Stimulated activated CD4-positive, alpha-beta T cell treated with anti-CD3 and anti-CD28 coated beads, TNF-alpha, amount 100 ng/mL, for 48 hours (primary cell): Measurements from ENCODE around the gene DISP3.

ENCODE experiments used
- DNase-seq, 3 donors: peaks; one replicate each; pipeline ENCODE4 v3.0.0-alpha.2; 2020; ENCODE audit warnings: low read depth in 3 of 3

Gene DISP3

DNA sequence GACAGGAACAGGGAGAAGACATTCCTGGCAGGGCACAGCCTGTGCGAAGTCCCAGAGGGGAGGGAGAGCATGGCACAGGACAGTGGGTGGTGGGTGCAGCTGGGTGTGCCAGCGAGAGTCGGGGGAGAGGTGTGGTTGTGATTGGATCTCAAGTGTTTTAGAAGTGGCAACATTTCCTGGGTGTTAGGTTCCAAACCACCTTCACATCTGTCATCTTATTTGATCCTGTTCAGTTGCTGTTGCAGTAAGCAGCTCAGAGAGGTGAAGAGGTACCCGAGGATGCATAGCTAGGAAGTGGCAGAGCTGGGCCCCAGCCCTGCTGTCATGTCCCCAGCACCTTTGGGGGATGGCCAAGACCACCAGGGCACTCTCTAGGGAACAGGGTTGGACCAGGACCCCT lies 22.0 kb upstream of the DISP3 start:
- no peak for DNase-seq

DNA sequence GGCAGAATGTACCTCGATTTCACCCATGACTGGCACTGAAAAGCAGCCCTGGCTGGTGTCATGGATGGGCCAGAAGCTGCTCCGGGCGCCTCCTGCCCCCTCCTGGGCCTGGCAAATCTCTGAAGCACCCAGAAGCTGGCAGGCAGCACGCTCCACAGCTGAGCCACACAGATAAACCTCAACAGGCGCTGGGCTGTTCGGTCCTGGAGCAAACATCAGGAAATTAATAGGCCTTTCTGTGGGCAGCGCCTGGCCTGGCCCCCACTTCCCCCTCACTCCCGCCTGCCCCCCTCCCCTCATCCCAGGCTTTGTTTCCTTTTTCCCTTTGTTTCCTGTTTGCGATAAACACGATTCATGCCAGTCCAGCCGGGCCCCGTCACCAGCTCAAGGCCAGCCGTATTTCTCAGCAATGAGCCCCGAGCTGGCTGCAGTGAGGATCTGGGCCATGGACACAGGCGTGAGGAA lies 20.1 kb upstream of the DISP3 start:
- no peak for DNase-seq

DNA sequence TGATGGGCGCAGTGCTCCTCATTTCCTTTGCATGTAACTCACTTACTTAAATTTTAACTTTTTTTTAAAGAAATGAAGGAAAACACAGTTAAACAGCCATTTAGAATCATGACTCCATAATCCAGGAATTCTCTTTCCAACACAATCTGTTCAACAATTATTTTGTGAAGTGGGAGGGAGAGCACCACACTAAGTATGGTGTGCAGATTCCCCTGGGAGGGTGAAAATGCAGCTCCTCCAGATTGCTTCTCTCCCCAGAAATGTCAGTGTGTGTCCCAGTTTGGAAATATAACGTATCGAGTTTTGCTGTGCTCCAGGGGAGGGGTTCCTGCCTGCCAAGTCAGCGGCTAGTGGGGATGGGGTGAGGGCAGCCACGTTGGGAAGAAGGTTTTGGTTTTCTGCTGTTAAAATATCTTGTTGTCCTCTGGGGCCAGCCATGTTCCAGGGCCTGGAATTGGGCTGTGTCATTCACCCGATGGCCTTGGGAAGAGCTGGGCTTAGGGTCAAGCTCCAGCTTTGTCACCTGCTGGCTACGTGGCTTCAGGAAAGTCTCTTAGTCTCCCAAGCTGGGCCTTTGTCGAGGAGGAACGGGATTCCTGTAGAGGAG lies 17.3 kb upstream of the DISP3 start:
- DNase-seq, result no peak

DNA sequence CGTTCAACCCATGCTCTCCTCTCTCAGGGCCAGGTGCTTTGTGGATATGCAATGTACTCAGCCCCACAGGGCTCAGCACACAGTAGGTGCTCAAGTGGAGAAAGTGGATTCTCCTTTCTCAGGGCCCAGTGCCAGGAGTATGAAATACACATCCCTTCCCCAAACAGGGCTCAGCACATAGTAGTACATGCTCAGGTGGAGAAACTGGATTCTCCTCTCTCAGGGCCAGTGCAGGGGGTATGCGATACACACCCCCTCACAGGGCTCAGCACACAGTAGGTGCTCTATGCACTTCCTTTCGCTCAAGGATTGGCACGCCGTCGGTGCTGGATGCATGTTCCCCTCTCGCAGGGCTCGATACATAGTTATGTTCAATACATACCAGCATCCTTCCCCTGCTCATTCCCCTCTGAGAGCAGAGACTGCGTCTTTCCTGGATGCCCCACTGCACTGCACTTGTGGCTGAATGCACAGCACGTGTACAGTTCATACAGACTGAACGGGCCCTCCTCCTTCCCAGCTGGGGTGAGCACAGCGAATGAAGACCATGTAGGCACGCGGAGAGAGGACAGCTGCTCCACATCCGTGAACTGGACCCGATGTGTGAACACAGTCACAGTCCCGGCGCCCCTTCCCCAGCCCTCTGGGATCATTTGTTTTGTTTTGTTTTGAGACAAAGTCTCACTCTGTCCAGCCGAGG lies 16.6 kb upstream of the DISP3 start:
- no peak for DNase-seq

DNA sequence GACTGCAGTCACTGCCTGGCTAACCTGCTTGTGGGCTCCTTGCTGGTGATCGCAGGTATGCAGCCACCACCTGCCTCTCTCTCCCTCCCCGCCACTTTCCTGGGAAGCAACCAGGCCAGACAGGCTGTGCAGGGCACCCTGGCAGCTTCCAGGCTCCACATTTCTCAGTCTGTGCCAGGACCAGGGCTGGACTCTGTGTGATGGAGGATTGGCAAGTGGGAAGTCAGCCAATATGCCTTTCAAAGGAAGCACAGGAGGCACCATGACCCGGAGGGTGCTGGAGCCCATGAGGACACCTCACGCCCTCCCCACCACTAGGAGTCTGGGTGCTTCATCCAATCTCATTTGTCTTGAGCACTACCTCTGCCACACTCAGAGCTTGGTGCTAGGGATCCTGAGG lies 15.8 kb upstream of the DISP3 start:
- DNase-seq, result no peak

DNA sequence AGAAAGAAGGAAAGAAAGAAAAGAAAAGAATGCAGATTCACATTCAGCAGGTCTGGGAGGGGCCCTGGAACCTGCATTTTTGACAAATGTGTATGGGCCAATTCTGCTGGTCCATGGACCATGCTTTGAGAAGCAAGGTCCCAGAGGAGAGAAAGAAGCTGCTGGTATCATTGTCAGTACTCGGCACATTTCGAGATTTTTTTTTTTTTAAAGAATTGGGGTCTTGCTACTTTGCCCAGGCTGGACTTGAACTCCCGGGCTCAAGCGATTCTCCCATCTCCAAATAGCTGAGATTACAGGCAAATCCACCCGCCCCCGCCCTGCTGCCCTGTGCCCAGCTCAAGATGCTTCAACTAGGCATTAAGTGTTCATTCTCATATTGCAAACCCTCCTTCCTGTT lies 13.6 kb upstream of the DISP3 start:
- DNase-seq, result no peak

DNA sequence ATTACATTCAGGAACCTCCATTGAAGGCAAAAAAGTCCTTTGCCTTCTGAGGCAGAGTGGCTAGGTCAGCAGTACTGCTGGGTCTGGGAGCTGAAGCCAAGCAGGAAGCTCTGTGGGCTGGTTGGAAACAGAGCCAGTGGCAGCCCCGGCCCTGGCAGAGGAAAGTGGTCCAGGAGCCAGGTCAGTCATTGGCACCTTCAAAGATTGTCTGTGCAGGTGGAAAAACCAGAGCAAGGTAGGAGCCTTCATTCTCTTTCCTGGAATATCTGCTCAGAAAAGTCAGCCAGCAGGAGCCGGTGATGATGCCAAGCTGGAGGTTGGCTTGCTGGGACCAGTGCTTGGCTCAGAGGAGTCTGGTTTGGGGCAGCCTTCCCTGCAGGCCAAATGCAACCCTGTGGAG lies 12.5 kb upstream of the DISP3 start:
- no peak for DNase-seq

DNA sequence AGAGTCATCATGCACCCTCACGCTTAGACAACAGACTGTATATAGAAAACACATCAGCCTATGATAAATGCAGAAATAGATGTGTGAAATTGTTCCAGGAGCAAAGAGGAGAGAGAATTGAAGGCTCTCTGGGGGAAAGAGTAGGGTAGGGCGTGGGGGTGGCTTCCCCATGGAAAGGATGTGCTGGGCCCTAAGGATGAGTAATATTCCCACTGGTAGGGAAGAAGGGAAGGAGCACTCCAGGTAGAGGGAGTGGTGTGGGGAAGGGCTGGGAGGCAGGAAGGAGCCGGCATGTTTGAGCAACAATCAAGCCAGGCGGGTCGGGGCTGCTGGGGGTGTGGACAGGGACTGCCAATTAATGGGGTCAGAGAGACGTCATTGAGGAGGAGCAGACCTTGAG lies 10.1 kb upstream of the DISP3 start:
- no peak for DNase-seq

DNA sequence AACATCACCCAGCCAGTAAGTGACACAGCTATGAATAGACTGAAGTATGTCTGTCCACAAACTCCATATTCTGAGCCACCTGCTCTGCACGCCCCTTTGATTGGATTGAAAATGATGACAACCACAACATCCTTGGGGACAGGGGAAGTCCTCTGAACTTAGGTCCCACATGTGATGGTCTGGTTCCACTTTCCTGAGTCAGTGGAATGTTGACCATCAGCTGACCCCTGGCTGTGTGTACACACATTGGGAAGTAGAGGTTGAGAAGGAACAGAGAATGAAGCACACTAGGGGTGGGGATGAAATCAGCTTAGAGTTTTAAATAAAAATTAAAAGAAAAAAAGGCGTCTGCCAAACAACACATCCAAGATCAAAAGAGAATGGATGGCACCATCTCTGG lies 8.0 kb upstream of the DISP3 start:
- DNase-seq, result no peak

DNA sequence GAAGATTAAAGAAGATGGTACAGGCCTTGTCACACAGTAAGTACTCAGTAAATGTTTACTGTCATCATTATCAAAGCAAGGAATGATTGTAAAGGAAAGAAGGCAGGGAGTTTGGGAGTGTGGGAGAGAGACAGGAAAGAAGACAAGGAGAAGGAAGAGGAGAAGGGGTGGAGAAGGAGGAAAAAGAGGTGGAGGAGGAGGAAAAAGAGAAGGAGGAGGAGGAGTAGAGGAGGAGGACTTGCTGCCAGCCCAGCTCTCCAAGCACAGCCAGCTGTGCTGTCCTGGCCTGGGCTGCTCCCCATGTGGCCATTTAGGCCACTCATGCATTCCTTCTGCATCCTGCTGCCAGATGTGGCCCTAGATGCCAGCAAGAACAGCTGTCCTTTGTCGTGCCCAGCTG lies 7.5 kb upstream of the DISP3 start:
- no peak for DNase-seq

DNA sequence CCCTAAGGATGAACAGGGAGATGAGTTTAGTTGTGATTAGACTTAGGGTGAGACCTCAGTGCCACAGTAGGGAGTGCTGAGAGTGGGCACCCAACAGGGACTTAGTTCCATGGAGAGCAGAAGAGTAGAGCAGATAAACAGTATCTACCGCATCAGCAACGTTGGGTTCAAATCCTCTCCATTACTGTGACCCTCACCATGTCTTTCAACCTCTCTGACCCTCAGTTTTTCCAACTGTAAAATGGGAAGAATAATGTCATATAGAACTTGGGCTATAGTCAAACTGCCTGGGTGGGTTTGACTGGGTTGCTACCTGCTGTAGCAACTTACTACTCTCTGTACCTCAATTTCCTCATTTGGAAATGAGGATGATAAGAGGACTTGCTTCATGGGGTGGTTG lies 6.7 kb upstream of the DISP3 start:
- DNase-seq, result no peak

DNA sequence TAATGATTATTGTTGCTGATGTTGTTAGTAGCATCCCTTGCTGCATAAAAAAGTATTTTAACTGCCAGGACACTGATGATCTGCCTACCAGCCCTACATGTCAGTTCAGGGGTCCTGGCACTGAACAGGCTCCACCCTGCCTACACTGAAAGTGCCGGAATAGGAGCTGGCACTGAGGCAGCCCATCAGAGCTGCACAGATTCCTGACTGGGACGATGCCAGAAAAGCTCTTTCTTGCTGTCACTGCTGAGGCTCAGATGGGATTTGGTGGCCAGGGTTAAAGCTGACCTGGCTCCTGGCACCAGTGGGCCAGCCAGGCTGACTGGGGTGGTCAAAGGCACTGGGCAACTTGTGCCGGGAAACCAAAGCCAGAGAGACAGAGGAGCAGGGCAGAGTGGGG lies 6.2 kb upstream of the DISP3 start:
- DNase-seq, result no peak

DNA sequence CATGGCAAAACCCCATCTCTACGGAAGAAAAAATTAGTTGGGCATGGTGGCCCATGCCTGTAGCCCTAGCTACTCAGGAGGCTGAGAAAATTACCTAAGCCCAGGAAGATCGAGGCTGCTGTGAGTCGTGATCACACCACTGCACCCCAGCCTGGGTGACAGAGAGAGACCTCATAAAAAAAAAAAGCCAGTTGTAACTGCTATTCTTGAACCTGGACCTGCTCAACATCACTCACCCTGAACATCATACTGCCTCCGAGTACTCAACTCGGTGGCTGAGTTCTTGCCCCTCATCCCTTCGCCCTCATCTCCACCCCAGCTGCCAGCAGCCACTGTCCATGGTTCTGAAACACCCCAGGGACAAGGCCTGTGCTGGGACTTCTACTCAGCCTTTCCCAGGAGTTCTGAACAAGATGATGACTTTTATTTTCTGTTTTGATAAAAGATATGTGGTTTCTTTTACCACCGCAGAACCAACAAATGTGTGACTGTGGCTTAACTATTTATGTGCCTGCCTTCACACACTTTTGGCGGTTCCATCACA lies 5.4 kb upstream of the DISP3 start:
- no peak for DNase-seq

DNA sequence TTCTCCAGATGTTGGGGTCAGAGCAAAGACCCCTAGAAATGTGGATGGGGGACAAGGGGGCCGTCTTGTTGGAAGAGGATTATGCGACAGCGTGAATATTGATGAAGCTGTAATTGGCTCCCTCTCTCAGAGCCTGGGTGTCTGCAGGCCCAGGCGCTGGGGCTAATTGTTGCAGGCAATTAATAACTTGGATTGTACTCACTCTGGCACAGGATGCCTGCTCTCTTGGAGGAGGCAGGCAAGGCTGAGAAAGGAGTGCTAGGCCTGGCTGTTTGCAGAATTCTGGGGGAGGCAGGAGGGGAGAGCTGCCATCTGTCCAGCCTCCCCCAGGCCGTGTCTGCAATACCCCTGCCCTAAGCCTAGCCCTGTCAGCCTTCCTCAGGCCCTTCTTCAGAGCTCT lies 4.1 kb upstream of the DISP3 start:
- no peak for DNase-seq

DNA sequence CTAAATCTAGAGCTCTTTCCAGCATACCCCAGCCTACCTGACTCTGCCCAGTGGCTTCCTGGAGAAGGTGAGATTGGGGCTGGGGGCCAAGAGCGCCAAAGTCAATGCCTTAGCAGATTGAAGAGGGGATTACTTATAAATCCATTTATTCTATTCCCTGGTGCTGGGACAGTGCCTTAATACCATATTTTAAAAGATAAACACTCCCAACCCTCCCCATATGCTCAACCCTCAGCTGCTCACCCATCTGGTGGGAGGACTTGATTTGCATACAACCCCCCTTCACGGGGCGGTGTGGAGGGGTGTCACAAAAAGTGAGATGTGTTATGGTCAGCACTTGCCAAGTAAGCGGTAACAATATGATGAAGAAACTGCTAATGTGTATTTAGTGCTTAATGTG lies 3.2 kb upstream of the DISP3 start:
- no peak for DNase-seq

DNA sequence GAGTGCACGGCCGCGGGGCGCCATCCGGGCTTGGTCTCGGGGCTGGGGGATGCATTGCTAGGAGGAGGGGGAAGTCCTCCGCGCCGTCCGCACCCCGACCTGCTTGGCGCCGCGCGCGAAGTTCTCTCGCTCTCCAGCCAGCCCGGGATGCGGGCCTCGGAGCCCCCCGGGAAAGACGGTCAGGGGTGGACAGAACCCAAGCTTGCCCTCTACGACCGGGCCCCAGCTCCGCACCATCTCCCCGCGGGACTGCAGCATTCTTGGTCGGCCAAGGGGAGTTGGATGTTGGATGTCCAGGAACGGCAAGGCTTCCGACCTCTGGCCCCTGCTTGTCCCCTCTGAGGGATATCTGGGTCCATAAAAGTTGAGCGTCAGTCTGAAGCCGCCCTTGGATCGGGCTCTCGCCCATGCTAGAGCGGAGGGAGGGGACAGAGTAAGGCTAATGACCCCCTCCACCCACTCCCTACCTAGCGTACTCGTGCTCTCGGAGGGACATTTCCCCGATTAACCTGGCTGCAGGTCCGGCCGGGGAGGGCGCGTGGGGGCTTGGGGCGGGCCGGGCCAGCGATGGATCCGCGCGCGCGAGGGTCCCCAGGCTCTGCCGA lies 522 bp downstream of the DISP3 start:
- no peak for DNase-seq

DNA sequence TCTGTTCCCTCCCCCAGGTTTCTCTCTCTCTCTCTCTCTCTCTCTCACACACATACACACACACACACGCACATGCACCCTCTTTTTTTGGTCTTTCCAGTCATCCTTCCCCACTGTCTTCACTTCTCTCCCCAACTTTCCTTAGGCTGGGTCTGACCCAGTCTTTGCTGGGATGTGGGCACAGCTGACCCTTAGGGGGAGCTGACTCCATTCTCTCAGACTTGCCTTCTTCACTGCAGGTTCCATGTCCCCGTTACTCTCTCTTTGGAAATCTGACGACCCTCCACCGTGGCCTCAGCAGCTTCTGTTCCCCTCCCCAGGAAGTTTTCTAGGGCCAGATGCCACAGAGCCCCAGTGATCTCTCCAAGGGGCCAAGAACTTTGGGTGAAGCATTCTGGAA lies 2.1 kb downstream of the DISP3 start:
- DNase-seq, result no peak

DNA sequence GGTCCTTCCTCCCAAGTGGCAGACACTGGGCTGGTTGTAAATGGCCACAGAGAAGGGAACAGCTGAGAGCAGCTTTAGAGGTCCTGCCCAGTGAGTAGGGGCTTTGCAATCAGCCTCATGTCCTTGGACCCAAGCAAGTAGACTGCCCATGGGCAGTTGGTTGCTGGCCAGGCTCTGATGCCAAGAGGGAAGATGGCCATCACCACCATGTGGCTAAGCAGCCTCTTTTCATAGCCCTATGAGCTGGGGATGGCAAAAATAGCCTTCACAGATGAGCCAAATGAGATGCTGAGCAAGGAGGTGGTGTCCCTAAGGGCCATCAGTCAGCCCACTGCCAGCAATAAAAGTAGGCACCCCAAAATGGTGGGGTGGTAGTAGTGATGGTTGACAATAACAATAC lies 3.2 kb downstream of the DISP3 start:
- no peak for DNase-seq

DNA sequence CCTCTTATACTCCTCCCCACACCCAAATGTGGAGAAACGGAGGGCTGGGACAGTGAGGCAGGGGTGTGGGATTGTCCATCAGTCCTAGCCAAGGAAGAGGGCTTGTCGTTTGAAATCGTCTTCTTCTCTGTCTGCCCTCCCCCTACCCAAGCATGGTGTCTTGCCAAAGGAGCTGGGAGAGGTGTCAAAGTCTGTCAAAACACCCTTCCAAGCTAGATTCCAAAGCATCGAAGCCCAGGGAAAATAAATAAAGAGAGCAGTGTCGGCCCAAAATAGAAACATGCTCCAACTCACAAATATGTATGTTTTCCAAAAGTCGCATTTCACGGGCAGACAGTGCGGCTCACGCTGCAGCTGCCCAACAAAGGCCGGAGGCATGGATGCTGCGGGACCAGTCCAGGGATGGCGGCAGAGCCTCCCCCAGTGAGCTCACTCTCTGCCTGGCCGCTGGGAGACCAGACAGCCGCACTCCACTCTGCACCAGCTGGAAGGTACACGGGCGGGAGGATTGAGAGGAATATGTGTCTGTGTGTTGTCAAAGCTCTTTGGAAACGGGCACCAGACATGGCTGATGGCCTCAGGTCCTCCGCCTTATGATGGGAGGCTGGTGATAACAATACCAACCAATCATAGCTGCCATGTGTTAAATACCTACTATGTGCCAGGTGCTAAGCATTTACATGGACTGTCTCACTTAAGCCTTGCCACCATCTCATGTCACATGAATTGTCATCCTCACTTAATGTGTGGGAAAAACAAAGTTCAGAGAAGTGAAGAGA lies 3.9 kb downstream of the DISP3 start:
- no peak for DNase-seq

DNA sequence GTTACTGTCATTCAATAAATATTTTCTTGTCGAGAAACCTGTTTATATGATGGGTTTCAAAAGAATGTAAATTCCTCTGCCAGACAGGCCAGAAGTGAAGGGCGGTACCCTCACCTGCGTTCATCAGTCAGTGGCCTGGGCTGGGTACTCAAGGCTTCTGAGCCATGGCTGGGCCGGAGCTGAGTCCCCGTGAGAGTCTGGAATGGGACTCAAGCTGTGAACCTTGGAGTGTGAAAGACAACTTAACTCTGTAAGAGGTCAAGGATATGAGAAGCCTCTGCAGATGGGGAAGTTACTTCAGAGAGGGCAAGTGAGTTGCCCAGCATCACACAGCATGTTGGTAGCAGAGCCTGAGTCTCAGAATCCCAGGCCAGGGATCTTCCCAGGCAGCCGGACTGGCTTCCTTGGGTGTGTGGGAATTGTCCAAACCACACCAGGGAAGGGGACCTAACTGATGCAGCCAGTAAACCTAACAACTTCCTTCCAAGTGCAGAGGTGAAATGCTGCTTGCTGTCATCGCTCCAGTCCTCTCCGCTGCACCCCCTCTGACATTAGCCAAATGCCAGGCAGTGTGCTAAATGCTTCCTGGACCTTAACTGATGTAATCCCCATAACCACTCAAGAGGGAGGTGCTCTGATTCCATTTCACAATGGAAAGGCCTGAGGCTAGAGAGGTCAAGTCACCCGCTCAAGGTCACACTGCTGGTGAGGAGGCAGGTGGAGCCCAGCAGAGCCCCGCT lies 4.8 kb downstream of the DISP3 start:
- DNase-seq, result no peak

DNA sequence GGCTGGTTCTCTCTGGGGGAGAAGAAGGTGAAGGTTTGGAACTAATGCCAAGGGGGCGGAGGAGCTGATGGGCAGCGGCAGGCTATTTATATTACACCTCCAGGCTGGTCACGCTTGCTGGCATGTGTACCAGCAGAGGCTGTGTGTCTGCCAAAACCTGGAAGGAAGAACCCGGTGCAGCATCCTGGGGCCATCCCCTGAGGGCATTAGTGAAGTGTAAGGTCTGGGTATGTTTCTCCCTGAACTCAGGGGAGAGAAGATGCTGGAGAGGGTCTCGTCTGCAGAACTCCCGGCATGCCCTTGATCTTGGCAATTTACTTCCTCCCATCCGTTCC lies 5.3 kb downstream of the DISP3 start:
- DNase-seq, result no peak

DNA sequence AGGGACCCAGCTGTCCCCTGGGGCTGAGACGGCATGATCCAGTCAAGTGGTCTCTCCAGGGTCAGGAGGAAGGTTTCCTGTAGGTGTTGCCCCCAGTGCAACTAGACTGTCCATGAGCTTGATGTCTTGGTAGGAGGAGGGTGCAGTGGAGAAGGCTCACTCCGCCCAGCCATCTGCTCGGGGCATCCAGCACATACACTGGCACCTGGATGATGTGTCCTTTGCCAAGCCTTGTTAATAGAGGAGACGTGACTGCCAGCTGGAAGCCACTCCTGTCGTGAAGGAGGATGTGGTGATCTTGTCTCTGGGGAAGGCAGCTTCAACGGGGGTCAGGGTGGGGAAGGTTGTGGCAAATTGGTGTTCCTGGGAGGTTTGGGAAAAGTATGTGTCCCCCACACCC lies 6.2 kb downstream of the DISP3 start:
- no peak for DNase-seq
